Daoy (cell line): ENCODE results near the gene LRCH3. TPM values are rescaled to one million over a fixed set of nuclear protein-coding genes. Genes with fewer than 3 reads are reported as not detected.

Source experiments
- DNase-seq: peaks from one replicate; pipeline ENCODE4 v3.0.0-alpha.2; 2015; ENCODE audit warnings: low read depth
- total RNA-seq: library from RNA; depleted of rRNA; stranded (reverse); fragments of >200 nt; shearing (Covaris generic); gene quantifications from 2 replicates; pipeline ENCODE4 v1.2.3, GENCODE V29; 2014

Gene LRCH3
- total RNA-seq, 1 experiment from 2014 or later: 23.5 TPM

- peak; percentile 41 for DNase-seq
These were observed 1.0 kb downstream of the LRCH3 start for GRCh38 chr3:197791892-197792647.

GRCh38 chr3:197793247-197793646 lies 2.2 kb downstream of the LRCH3 start:
- peak; percentile 33 for DNase-seq

- DNase-seq: no peak
These were observed 3.1 kb downstream of the LRCH3 start for GRCh38 chr3:197794115-197794514.

- no peak for DNase-seq
These were observed 4.1 kb downstream of the LRCH3 start for GRCh38 chr3:197795200-197795599.

GRCh38 chr3:197796087-197796486 lies 5.0 kb downstream of the LRCH3 start:
- no peak for DNase-seq

- DNase-seq: no peak
These were observed 7.8 kb downstream of the LRCH3 start for GRCh38 chr3:197798863-197799262.

GRCh38 chr3:197800379-197800778 lies 9.3 kb downstream of the LRCH3 start:
- no peak for DNase-seq

GRCh38 chr3:197801891-197802778 lies 11.1 kb downstream of the LRCH3 start:
- DNase-seq: peak; percentile 28

GRCh38 chr3:197802779-197803459 lies 11.9 kb downstream of the LRCH3 start:
- DNase-seq: no peak

- DNase-seq: no peak
These were observed 13.5 kb downstream of the LRCH3 start for GRCh38 chr3:197804511-197804910.

GRCh38 chr3:197807969-197808587 lies 17.0 kb downstream of the LRCH3 start:
- no peak for DNase-seq

- no peak for DNase-seq
These were observed 18.4 kb downstream of the LRCH3 start for GRCh38 chr3:197809356-197810020.

- no peak for DNase-seq
These were observed 19.8 kb downstream of the LRCH3 start for GRCh38 chr3:197810901-197811300.

GRCh38 chr3:197811343-197811742 lies 20.3 kb downstream of the LRCH3 start:
- peak; percentile 32 for DNase-seq

GRCh38 chr3:197814372-197814771 lies 23.3 kb downstream of the LRCH3 start:
- DNase-seq: no peak

- DNase-seq: no peak
These were observed 29.7 kb downstream of the LRCH3 start for GRCh38 chr3:197820550-197821335.

- DNase-seq: no peak
These were observed 38.5 kb downstream of the LRCH3 start for GRCh38 chr3:197829397-197830045.

GRCh38 chr3:197830308-197830966 lies 39.4 kb downstream of the LRCH3 start:
- no peak for DNase-seq

GRCh38 chr3:197830967-197831313 lies 39.9 kb downstream of the LRCH3 start:
- no peak for DNase-seq
